NCI-H524 (cell line): ENCODE measurements around the gene ITGA6.
"Not testable (repeated sequence)": the region's sequence is repeated elsewhere in the genome, so short reads cannot be mapped to it uniquely, and the experiment has no call there.

Experiments
- DNase-seq, 2 experiments: peaks; one replicate each; lab custom pipeline; 2025; lab: John Stamatoyannopoulos, UW

The ITGA6 gene

DNA sequence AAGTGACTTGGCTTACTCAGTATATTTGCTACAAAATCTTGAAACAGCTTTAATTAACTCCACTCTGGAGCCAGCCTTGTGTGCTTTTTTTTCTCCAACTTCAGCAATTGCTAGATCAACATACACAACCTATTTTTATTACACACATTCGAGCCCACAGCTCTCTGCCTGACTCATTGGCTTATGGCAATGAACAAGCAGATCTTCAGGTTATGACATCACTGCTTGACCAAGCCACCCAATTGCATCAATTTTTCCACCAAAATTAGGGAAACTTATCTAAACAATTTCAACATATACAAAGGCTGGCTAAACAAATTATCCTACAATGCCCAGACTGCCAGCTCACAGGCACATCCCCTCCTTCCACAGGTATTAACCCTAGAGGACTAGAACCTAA lies 88.9 kb downstream of the ITGA6 start:
- no peak for DNase-seq

DNA sequence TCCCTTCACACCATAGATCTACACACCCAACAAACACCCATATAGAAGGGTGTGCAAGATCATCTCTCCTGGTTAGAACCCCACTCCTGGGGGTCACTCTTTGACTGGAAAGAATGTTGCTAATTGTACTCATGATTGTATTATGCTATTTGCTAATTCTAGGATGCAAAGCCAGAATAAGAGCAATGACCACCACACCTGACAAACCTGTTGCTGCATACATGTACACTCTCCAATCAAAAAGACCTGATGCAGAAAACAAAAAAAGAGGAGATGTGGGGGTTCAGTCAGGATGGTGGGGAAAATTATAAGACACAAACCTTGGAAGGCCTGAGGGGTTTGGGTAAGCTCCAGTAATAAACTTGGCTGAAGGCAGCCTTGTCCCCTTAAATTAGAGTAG lies 91.6 kb downstream of the ITGA6 start:
- DNase-seq, result no peak

DNA sequence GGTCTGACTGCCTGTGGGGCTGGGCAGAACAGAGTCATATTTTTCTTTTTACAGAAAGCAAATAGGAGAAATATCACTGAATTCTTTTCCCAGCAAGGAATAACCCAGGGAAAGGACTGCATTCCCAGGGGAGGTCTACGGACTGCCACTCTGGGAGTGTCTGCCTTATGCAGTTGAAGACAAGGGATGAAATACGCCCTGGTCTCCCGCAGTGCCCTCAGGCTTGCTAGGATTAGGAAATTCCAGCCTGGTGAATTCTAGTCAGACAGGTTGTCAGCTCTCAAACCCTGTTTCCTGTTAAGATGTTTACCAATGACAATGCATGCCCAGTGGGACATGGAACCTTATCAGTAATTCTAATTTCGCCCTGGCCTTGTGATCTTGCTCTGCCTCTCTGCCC lies 98.2 kb downstream of the ITGA6 start:
- no peak for DNase-seq

DNA sequence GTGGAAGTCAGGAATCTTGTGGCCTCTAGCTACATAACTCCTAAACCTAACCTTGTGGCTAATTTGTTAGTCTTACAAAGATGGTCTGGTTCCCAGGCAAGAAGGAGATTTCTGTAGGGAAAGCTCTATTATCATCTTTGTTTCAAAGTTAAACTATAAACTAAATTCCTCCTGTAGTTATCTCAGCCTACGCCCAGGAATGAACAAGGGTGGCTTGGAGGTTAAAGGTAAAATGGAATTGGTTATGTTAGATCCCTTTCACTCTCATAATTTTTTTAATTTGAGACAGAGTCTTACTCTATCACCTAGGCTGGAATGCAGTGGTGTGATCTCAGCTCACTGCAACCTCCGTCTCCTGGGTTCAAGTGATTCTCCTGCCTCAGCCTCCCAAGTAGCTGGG lies 103.9 kb downstream of the ITGA6 start:
- no peak for DNase-seq

DNA sequence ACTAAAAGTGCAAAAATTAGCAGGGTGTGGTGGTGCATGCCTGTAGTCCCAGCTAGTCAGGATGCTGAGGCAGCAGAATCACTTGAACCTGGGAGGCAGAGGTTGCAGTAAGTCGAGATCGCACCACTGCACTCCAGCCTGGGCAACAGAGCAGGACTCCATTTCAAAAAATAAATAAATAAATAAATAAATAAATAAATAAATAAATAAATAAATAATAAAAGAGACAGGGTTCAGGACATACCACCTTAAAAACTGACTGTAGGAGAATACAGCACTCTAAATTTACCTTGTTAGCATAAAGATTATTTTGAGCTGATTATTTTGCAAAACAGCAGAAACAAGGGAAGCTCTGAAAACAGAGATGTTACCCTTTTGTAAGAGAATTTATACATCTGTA lies 105.1 kb downstream of the ITGA6 start:
- not testable (repeated sequence) for DNase-seq

DNA sequence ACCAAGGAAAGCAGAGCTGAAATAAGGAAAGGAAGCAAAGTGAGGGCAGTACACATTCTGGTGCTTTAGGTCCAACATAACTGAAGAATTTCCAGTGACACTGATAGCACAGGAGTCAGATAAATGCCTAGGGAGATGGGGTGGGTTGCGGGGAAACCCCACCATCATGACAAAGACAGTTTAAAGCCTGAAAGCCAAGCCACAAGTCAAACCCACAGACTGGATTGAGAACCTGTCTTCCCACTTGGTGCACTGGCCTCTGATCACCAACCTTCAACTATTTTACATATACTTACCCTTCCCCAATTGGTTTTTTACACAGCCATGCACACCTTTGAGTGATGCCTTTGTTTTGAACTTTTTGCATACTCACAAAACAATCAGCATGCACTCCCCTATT lies 106.3 kb downstream of the ITGA6 start:
- DNase-seq, result no peak

DNA sequence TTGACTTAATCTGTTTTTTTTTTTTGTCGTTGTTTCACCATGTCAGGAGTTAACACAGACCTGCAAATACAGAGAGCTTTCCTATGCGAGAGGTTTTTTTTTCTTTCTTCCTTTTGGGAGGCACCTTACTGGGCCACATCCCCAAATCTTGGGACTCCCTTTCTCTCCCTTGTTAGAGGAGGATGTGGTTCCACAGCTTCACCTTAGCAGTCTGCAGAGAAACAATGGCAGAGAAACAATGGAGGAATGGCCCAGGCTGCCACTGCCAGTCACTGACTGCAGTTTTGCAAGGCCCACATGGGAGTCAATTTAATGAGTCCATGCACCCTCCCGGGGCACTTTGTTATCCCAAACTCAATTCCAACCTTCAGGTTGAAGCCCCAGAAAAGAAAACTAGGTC lies 107.7 kb downstream of the ITGA6 start:
- no peak for DNase-seq

DNA sequence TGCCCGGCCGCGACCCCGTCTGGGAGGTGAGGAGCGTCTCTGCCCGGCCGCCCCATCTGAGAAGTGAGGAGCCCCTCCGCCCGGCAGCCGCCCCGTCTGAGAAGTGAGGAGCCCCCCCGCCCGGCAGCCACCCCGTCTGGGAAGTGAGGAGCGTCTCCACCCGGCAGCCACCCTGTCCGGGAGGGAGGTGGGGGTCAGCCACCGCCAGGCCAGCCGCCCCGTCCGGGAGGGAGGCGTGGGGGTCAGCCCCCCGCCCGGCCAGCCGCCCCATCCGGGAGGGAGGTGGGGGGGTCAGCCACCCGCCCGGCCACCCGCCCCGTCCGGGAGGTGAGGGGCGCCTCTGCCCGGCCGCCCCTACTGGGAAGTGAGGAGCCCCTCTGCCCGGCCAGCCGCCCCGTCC lies 110.5 kb downstream of the ITGA6 start:
- DNase-seq, result not testable (repeated sequence)

DNA sequence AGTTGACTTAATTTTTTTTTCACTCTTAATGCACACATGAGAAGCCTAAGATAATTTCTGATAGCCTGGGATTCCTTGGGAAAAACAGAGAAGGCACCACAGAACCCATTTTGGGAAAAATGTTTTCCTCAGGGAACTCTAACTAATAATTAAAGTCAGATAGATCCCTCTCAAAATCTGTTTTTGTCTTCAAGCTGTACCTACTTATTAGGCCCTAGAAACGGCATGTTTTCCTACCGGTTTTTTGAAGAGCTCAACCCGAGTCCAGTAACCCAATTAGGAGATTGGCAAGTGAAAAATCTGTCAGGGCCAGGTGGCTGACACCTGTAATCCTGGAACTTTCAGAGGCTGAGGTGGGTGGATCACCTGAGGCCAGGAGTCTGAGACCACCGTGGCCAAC lies 112.4 kb downstream of the ITGA6 start:
- DNase-seq, result no peak

DNA sequence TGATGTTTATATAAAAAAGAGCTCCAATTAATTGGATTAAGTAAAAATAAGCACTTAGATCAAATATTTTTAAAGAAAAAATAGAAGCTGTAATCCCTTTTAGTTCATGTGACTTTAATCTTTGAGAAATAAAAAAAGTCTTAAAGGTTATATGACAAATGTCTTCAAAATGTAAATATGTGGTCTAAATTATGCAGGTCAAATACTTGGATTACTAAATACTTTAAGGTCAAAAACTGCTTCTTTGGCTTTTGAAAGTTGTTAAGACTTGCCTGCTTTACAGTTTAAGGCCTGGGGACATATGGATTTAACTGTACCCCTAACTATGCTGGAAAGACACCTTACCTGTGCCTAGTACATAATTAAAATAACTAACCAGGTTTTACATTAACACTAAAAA lies 113.0 kb downstream of the ITGA6 start:
- no peak for DNase-seq

DNA sequence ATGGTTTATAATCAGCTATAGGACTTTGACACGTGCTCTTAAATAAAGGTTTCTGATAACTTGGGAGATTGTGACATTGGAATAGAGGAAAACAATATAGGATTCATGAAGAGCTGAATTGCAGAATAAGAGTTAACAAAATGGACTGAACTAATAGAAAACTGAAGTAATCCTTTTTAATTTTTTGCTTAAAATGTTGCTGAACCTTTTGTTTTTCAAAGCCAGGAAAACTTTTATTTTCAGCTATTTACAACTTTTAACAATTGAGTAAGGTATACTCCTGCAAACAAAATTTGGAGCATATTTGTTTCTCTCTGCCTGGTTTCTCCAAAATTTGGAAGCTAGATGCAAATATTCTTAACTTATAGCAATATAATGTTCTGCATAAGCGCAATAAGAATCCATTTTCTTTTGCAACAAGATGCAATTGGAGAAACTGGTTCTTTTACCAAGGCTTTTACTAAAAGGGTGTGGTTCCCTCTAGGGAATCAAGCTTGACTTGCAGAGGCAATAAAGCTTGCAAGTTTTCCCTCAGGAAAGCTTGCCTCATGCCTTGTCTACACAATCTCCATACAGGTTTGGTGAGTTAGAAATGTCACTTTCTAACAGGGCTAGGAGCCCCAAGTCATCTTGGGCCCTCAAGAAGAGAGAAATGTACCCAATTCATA lies 118.2 kb downstream of the ITGA6 start:
- DNase-seq, result no peak

DNA sequence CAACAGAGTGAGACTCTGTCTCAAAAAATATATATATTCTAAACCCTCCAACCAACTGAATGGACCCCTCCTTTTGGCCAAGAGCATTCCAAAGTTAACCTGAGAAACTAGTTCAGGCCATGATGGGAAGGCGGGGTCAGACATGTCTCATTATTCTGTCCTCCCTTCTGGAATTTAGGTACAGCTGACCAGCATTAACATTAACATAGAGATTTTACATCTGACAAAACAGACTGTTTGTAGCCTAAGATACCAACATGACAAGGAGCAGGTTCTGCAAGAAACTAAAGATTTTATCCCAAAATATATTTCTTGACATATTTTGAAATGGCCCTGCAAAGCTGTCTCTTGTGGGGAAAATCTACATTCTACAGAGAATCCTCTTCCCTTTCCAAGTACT lies 121.7 kb downstream of the ITGA6 start:
- DNase-seq, result no peak

DNA sequence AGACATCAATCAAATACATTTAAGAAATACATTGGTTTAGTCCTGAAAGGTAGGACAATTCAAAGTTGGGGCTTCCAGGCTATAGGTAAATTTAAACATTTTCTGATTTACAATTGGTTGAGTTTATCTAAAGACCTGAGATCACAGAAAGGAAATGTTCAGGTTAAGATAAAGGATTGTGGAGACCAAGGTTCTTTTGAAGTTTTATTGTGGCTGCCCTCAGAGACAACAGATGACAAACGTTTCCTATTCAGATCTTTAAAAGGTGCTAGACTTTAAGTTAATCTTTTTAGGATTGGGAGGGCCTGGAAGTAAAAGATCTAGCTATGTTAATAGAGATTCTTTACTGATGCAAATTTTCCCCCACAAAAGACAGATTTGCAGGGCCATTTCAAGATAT lies 122.4 kb downstream of the ITGA6 start:
- DNase-seq, result not testable (repeated sequence)

DNA sequence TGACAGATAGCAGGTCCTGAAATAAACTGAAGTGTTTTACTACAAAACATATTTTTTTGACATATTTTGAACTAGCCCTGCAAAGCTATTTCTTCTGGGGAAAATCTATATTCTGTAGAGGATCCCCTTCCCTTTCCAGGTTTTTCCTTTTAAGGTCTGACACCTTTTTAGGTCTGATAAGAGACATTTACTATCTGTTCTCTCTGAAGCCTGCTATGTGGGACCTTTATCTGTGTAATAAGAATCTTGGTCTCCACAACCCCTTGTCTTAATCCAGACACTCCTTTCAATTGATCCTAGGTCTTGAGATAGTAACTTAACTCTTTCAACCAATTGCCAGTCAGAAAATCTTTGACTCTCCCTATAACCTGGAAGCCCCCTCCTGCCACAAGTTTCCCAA lies 123.0 kb downstream of the ITGA6 start:
- no peak for DNase-seq

DNA sequence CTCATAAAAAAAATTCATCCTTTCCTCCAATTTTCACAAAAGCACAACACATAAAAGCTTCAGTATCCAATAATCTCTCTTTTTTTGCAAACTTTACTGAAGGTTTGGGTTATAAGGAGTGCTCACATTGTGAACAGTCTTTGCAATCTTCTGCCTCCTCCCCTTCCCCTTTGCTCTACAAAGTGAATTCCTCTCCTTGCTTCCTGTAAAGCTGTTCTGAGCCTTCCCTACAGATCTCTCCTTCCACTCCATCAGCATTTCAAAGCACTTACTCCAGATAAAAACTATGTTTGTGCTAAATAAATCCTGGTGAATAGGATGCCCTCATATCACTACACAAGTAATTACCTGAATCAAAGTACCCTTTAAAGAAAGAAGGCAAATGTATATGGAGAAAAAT lies 123.9 kb downstream of the ITGA6 start:
- no peak for DNase-seq

DNA sequence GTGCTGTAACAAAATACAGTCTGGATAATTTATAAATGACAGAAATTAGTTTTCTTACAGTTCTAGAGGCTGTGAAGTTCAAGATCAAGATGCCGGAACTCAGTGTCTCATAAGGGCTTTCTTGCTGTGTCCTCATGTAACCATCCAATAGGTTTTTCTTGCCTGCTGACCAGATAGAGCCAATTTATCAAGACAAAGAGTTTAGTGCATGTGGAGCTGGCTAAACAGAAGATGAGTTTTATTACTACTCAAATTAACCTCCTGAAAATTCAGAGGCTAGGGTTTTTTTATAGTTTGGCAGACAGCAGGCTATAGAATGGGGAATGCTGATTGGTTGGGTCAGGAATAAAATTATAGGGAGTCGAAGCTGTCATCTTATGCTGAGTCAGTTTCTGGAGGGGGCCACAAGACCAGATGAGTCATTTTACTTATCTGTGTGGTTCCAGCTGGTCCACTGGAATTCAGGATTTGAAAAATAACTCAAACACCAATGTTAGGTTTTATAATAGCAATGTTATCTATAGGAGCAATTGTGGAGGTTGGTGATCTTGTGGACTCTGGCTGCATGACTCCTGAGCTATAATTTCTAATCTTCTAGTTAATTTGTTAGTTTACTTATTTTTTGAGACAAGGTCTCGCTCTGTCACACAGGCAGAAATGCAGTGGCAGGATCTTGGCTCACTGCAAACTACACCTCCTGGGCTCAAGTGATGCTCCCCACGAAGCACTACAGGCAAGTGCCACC lies 125.3 kb downstream of the ITGA6 start:
- DNase-seq, result no peak

DNA sequence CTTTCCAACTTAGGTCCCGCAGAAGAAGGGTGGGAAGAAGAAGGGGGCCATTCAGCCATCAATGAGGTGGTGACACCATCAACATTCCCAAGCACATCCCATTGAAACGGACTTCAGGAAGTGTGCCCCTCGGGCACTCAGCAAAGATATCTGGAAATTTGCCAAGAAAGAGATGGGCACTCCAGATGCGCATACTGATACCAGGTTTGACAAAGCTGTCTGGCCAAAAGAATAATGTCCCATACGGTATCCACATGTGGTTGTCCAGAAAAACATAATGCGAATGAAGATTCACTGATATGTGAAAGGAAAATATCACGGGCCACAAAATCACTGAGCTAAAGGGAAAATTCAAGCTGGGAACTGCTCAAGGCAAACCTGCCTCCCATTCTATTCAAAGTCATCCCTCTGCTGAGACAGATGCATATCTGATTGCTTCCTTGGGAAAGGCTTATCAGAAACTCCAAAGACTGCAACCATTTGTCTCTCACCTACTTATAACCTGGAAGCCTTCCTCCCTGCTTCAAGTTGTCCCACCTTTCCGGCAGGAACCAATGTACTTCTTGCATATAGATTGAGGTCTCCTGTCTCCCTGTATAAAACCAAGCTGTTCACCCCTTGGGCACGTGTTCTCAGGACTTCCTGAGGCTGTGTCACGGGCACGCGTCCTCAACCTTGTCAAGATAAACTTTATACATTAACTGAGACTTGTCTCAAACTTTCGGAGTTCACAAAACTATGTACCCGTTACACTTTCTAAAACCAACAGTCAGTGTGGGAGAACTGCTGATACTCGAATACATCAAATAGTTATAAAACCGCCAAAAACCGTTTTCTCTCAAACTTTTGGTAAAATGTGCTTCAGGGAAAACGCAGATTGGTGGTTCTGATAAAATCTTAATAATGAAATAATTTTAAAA lies 127.2 kb downstream of the ITGA6 start:
- peak in 1 of 2 experiments; percentile 27 for DNase-seq

DNA sequence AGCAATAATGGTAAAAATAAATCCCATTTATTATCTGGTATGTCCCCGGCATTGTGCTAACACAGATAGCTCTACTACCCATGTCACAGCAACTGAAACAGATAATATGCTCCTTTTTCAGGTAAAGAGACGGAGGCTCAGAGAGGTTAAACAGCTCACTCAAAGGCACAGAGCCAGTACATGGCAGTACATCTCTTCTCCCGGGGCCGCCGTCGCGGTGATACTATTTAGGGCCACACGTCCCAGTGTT lies 127.8 kb downstream of the ITGA6 start:
- no peak for DNase-seq
